ENCODE data around the gene MRFAP1.
A peak's percentile ranks its signal among the peaks of the same experiment; 100 is the strongest.

The MRFAP1 gene

DNA sequence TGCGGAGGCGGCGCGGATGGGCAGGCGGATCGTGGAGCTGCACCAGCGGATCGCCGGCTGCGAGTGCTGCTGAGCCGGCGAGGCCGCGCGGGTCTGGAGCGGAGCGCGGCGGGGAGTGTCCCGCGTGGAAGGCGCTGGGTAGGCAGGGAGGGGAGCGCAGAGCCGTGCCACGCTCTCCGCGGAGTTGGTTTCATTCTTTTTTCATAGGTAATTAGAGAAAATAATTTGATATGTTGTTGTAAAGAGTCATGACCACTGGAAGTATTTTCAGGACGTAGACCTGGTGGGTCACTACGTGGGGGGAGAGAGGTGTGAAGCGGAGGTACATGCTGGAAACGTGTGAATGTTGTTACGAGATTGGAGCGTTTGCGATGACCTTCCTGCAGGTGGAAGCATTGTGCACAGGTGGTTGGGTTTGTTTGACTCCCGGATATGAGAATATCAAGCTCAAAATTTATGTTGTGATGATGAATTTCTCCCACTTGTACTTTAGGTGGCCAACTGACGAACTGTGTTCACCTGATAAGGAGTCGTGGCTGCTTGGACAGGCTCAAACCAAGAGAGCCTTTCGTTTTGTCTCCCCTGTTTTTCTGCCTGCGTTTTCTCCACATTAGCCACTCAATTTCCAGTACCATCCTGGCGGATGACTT, 34.1 kb downstream of the MRFAP1 start:
- peak overlapping the region; percentile 73 for H3K9ac ChIP-seq (ENCODE audit: low read depth, low read length)
- peak overlapping the region; percentile 93 for H3K4me3 ChIP-seq (ENCODE audit: low read depth, low read length)
- H3K4me1 ChIP-seq (ENCODE audit: control insufficient read depth, insufficient read depth, low read length), result peaks cover 7% of the 10 kb centered on the region
- H3K9me3 ChIP-seq (ENCODE audit: control insufficient read depth, insufficient read depth, low read length), result no peaks in the 10 kb centered on the region
- H3K27me3 ChIP-seq (ENCODE audit: control insufficient read depth, insufficient read depth, low read length), result no peaks in the 10 kb centered on the region
- H3K36me3 ChIP-seq (ENCODE audit: control insufficient read depth, insufficient read depth, low read length), result peaks cover 5% of the 10 kb centered on the region

DNA sequence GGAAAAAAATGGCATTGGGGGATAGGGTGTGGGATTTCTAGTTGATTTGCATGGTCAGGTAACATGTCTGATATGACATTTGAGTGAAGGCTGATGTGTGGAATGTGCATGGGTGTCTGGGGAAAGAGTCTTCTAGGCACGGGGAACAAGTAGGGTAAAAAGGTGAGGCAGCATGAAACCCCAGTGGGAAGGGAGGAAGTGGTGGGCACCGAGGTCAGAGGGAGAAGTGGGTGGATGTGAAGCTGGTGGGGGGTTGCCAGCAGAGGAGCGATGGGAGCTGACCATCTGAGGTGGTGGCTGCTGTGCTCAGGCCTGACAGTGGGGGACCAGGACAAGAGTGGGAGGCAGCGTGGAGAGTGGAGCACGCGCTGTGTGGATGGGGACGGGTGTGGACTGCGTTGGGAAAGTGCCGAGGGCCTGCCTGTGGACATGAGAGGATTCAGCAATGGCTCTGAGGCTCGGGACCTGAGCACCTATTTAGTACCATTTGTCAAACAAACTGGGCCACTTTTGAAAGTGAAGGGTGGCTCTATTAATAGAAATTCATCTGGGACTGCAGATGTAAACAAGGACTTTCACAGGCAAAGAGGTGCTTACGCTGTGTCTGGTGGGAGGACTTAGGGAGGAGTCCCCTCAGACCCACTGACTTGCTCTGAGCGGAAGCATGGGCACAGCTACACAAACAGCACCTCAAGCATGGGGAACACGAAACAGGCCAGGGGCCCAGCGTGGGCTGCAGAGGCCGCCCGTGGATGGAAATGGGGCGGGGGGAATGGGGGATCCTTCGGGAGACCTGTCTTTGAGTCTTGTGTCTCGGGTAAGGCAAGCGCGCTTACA, 36.5 kb downstream of the MRFAP1 start:
- Histone ChIP-seq H3K9ac (ENCODE audit: low read depth, low read length) (no peak overlapping the region), H3K27me3 (ENCODE audit: control insufficient read depth, insufficient read depth, low read length) (no peaks in the 10 kb centered on the region), H3K9me3 (ENCODE audit: control insufficient read depth, insufficient read depth, low read length) (no peaks in the 10 kb centered on the region), H3K4me3 (ENCODE audit: low read depth, low read length) (no peak overlapping the region), H3K4me1 (ENCODE audit: control insufficient read depth, insufficient read depth, low read length) (peaks cover 7% of the 10 kb centered on the region), H3K36me3 (ENCODE audit: control insufficient read depth, insufficient read depth, low read length) (peaks cover 5% of the 10 kb centered on the region)

DNA sequence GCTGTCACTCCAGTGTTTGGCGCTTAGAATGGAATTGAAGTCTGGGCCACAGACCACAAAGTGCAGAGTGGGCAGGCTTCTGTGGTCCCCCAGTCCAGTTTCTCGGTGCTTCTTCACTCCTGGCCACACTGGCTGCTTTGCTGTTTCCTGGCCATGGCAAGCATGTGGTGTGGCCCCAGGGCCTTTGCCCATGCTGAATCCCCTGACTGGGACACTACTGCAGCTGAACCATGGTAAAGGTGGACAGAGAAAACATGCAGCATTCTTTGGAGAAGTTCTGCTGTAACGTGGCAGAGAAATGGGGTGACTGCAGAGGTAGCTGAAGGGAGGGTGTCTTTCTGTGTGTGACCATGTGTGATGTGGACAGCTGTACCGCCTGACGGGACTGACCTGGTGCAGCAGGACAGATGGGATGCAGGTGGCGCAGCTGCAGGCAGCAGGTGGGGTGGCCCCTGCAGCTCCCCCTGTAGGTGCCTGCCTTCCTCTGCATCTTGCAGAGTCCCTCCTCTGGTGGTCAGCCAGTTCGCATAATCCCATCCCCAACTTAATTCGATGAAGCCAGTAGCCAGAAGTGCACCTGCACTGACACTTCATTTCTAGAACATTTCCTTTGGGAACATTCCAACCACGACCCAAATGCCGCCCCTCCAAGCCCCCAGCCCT, 40.0 kb downstream of the MRFAP1 start:
- Histone ChIP-seq H3K9ac (ENCODE audit: low read depth, low read length) (no peak overlapping the region), H3K27me3 (ENCODE audit: control insufficient read depth, insufficient read depth, low read length) (no peaks in the 10 kb centered on the region), H3K4me3 (ENCODE audit: low read depth, low read length) (no peak overlapping the region), H3K36me3 (ENCODE audit: control insufficient read depth, insufficient read depth, low read length) (peaks cover 2% of the 10 kb centered on the region), H3K4me1 (ENCODE audit: control insufficient read depth, insufficient read depth, low read length) (peaks cover 3% of the 10 kb centered on the region), H3K9me3 (ENCODE audit: control insufficient read depth, insufficient read depth, low read length) (no peaks in the 10 kb centered on the region)

DNA sequence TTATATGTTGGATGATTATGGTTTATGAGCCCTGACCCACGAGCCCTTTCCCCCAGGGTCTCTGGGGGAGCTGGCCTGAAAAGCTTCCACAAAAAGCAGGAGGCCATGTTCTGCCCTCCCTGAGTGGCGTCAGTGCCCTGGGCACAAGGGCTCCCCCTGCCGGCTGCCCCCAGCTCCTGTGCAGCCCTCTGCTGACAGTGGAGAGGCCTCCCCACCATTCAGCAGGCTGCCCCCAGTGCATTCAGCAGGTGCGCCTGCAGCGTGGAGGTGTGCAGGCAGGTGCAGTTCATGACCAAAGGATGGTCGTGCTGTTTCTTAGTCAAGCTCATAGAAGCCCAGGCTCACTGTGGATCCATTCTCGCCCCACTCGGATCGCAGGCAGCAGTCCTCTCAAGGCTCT, 40.7 kb downstream of the MRFAP1 start:
- no peaks in the 10 kb centered on the region for H3K9me3 ChIP-seq (ENCODE audit: control insufficient read depth, insufficient read depth, low read length)
- H3K9ac ChIP-seq (ENCODE audit: low read depth, low read length), result no peak overlapping the region
- no peak overlapping the region for H3K4me3 ChIP-seq (ENCODE audit: low read depth, low read length)
- H3K4me1 ChIP-seq (ENCODE audit: control insufficient read depth, insufficient read depth, low read length), result no peaks in the 10 kb centered on the region
- H3K36me3 ChIP-seq (ENCODE audit: control insufficient read depth, insufficient read depth, low read length), result no peaks in the 10 kb centered on the region
- H3K27me3 ChIP-seq (ENCODE audit: control insufficient read depth, insufficient read depth, low read length), result no peaks in the 10 kb centered on the region

DNA sequence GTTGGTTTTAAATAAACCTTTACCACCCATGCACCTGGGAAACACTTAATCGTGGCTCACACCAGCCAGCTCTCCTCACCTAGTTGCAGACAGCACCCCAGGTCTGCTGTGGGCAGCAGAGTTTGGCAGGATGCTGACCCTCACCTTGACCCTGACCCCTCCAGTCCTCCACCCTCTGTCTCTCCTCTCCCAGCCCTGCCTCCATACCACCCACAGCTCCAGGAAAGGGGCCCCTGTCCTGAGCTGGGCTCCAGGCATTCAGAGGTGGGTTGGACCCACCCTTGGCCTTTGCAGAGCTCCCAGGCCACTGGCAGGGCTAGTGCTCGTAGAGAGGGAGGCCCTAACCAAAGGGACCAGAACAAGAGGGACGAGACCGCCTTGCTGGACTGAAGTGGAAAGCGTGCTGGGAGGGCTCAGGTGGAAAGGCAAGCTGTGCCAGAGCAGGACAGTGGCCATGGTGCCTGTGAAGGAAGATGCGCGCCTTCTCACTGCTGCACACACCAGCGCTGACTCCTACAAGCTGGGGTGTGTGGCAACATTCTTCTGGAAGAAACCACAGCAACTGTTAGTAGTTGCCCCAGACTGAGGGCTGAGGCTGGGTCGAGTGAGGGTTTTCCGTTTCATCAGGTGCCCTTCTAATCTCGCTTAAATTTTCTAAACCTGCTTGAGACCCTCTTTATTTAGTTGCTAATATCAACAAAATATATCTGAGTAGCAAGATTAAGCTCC, 42.5 kb downstream of the MRFAP1 start:
- Histone ChIP-seq H3K36me3 (ENCODE audit: control insufficient read depth, insufficient read depth, low read length) (no peaks in the 10 kb centered on the region), H3K27me3 (ENCODE audit: control insufficient read depth, insufficient read depth, low read length) (no peaks in the 10 kb centered on the region), H3K4me1 (ENCODE audit: control insufficient read depth, insufficient read depth, low read length) (no peaks in the 10 kb centered on the region), H3K9me3 (ENCODE audit: control insufficient read depth, insufficient read depth, low read length) (no peaks in the 10 kb centered on the region), H3K4me3 (ENCODE audit: low read depth, low read length) (no peak overlapping the region), H3K9ac (ENCODE audit: low read depth, low read length) (no peak overlapping the region)

DNA sequence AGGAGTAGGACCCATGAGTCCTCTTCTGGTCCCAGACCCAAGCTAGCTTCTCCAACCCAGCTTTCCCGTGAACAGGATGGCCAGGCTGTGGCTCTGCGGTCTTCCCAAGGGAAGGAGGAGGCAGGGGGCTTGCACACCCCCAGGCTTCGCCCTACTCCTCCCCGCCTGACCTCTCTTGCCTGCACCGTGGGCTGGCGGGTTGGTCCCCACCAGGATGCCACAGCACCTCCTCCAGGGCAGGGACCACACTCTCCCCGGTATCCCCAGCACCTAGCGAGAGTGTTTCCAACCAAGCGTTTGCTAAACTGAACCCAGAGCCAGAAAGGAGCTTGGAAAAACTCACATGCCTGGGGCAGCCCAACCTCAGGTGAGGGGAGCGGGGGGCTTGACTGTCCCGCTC, 44.2 kb downstream of the MRFAP1 start:
- H3K9ac ChIP-seq (ENCODE audit: low read depth, low read length), result no peak overlapping the region
- no peaks in the 10 kb centered on the region for H3K36me3 ChIP-seq (ENCODE audit: control insufficient read depth, insufficient read depth, low read length)
- H3K27me3 ChIP-seq (ENCODE audit: control insufficient read depth, insufficient read depth, low read length), result no peaks in the 10 kb centered on the region
- H3K4me3 ChIP-seq (ENCODE audit: low read depth, low read length), result no peak overlapping the region
- H3K9me3 ChIP-seq (ENCODE audit: control insufficient read depth, insufficient read depth, low read length), result no peaks in the 10 kb centered on the region
- no peaks in the 10 kb centered on the region for H3K4me1 ChIP-seq (ENCODE audit: control insufficient read depth, insufficient read depth, low read length)

DNA sequence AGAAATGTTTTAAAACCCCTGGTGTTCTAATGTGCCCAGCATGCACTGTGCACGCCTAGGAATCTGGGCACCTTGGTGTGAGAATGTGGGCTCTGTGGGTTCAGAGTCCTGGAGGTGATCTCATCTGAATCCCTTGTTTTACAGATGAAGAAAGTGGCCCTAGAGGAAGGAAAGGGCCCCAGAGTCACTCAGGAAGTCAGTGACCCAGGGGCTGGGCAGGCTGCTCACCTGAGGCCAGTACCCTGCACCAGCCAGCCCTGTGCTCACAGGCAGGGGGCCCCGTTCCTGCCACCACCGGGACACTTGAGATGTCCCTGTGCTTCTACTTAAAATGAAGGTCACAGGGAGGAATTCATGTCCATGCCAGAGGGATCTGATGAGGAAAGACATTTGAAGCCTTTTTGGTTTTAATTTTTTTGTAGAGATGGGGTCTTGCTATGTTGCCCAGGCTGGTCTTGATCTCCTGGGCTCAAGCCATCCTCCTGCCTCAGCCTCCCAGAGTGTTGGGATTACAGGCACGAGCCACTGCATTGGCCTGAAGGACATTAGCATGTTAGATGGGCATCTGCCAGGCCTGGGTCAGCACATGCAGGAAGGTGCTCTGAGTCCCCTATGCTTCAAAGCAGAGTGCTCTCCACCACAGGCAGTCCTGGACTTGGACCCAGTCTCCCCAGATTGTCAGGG, 45.8 kb downstream of the MRFAP1 start:
- Histone ChIP-seq H3K4me1 (ENCODE audit: control insufficient read depth, insufficient read depth, low read length) (no peaks in the 10 kb centered on the region), H3K9me3 (ENCODE audit: control insufficient read depth, insufficient read depth, low read length) (no peaks in the 10 kb centered on the region), H3K4me3 (ENCODE audit: low read depth, low read length) (no peak overlapping the region), H3K9ac (ENCODE audit: low read depth, low read length) (no peak overlapping the region), H3K27me3 (ENCODE audit: control insufficient read depth, insufficient read depth, low read length) (no peaks in the 10 kb centered on the region), H3K36me3 (ENCODE audit: control insufficient read depth, insufficient read depth, low read length) (no peaks in the 10 kb centered on the region)

DNA sequence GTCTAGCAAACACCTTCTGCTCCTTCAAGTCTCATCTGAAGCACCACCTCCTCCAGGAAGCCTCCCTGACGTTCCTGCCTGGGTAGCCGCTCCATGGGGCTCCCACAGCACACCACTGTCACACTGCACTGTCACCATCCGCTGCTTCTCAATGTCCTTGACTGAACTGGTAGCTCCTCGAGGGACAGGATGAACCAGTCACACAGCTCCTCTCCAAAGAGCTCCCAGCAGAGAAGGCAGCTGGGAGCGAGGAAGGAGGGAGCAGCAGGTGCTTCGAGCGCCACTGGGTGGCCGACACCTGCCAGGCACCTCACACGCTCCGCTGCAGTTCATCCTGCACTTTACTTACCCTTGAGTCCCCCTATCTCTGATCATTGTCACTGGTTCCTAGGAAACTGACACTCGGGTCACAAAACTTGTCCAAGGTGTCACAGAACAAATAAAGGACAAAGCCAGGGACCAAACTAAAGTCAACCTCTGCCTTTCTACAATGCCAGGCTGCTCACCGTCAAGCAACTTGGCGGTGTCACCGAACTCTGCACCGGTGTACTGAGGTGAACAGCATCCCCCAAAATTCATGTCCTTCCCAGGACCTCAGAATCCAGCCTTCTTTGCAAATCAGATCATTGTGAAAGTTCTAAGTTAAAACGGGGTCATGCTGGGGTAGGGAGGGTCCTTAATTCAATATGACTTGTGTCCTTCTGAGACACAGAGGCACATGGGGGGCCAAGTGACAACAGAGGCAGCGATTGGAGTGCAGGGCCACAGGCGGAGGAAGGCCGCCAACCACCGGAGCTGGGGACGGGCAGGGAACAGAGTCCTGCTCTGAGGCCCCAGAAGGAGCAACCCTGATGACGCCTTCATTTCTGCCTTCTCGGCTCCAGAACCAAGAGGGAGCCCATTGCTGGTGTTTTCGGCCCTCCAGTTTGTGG, 47.7 kb downstream of the MRFAP1 start:
- no peaks in the 10 kb centered on the region for H3K9me3 ChIP-seq (ENCODE audit: control insufficient read depth, insufficient read depth, low read length)
- no peak overlapping the region for H3K4me3 ChIP-seq (ENCODE audit: low read depth, low read length)
- no peaks in the 10 kb centered on the region for H3K4me1 ChIP-seq (ENCODE audit: control insufficient read depth, insufficient read depth, low read length)
- H3K9ac ChIP-seq (ENCODE audit: low read depth, low read length), result no peak overlapping the region
- no peaks in the 10 kb centered on the region for H3K36me3 ChIP-seq (ENCODE audit: control insufficient read depth, insufficient read depth, low read length)
- H3K27me3 ChIP-seq (ENCODE audit: control insufficient read depth, insufficient read depth, low read length), result no peaks in the 10 kb centered on the region

DNA sequence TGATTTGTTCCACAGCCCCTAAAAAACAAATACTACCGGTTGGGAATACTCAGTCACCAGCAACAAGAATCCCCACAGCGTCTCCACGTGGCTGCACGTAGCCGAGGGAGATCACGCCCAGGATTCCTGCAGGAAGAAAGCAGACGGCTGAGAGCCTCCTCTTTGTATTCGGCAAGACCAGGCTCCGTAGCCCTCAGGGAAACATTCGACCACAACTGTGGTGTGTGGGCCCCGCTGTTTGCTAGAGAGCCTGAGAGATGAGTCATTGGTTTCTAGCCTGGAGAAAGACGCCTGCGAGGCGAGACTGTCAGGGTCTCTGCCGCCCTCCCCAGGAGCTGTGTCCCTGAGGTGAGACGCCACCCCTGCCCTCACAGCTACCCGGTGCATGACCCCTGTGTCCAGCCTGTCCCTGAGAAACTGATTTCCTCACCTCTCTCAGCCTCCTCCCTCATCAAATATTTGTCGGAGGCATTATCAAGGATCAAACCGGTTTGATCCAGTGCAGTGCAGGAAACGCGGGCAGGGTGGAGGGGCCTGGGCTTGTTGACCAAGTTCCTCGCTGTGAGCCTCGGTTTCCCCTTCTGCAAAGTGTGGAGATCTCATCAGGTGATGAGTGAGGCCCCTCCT, 48.5 kb downstream of the MRFAP1 start:
- Histone ChIP-seq H3K9me3 (ENCODE audit: control insufficient read depth, insufficient read depth, low read length) (no peaks in the 10 kb centered on the region), H3K9ac (ENCODE audit: low read depth, low read length) (no peak overlapping the region), H3K4me1 (ENCODE audit: control insufficient read depth, insufficient read depth, low read length) (no peaks in the 10 kb centered on the region), H3K27me3 (ENCODE audit: control insufficient read depth, insufficient read depth, low read length) (no peaks in the 10 kb centered on the region), H3K4me3 (ENCODE audit: low read depth, low read length) (no peak overlapping the region), H3K36me3 (ENCODE audit: control insufficient read depth, insufficient read depth, low read length) (no peaks in the 10 kb centered on the region)

DNA sequence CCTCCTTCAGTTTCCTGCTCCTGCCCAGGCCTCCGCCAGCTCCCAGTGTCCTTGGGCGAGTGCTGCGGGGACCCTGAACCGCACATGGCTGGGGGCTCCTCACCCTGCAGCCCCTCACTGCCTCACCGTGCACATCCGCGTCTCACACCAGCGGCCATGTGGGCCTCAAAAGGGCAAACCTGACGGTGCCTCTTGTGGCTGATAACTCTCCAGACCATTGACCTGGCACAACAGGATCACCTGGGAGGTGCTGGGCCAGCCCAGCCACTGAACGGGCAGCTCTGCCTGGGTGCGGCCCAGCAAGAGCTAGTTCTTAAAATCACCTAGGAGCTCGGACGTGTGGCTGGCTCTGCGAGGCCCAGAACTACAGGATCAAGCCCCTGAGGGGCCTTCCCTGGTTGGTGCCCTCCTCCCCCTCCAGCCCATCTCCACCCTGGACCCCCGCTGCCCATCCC, 49.0 kb downstream of the MRFAP1 start:
- Histone ChIP-seq H3K4me3 (ENCODE audit: low read depth, low read length) (no peak overlapping the region), H3K9ac (ENCODE audit: low read depth, low read length) (no peak overlapping the region), H3K36me3 (ENCODE audit: control insufficient read depth, insufficient read depth, low read length) (no peaks in the 10 kb centered on the region), H3K4me1 (ENCODE audit: control insufficient read depth, insufficient read depth, low read length) (no peaks in the 10 kb centered on the region), H3K27me3 (ENCODE audit: control insufficient read depth, insufficient read depth, low read length) (no peaks in the 10 kb centered on the region), H3K9me3 (ENCODE audit: control insufficient read depth, insufficient read depth, low read length) (no peaks in the 10 kb centered on the region)

Data from iPS-15b (cell line).